ENCODE results near the gene DLK1.

GRCh38 chr14:100730581-100730980 lies 3.9 kb downstream of the DLK1 start:
- TF ChIP-seq, protein P1, sequence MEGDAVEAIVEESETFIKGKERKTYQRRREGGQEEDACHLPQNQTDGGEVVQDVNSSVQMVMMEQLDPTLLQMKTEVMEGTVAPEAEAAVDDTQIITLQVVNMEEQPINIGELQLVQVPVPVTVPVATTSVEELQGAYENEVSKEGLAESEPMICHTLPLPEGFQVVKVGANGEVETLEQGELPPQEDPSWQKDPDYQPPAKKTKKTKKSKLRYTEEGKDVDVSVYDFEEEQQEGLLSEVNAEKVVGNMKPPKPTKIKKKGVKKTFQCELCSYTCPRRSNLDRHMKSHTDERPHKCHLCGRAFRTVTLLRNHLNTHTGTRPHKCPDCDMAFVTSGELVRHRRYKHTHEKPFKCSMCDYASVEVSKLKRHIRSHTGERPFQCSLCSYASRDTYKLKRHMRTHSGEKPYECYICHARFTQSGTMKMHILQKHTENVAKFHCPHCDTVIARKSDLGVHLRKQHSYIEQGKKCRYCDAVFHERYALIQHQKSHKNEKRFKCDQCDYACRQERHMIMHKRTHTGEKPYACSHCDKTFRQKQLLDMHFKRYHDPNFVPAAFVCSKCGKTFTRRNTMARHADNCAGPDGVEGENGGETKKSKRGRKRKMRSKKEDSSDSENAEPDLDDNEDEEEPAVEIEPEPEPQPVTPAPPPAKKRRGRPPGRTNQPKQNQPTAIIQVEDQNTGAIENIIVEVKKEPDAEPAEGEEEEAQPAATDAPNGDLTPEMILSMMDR (IDR thresholded peaks at IDR 0.05), result no peak
- no peak for TF ChIP-seq POLR2A (IDR thresholded peaks at IDR 0.05)

All from heart left ventricle (tissue), 13 donors.